ENCODE data around the gene COPS8.

Gene COPS8

DNA sequence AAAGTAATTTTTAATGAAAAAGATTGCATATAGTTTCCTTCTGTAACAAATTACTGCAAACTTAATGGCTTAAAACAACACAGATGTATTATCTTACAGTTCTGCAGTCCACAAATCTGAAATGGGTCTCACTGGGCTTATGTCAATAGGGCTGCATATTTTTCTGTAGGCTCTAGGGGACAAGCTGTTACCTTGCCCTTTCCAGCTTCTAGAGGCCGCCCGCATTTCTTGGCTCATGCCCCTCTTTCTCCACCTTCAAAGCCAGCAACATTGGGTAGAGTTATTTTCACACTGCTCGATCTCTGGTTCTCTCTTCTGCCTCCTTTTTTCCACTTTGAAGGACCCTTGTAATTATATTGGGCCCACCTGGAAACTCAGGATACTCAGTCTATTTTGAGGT lies 16.7 kb downstream of the COPS8 start:
- no peak for DNase-seq

DNA sequence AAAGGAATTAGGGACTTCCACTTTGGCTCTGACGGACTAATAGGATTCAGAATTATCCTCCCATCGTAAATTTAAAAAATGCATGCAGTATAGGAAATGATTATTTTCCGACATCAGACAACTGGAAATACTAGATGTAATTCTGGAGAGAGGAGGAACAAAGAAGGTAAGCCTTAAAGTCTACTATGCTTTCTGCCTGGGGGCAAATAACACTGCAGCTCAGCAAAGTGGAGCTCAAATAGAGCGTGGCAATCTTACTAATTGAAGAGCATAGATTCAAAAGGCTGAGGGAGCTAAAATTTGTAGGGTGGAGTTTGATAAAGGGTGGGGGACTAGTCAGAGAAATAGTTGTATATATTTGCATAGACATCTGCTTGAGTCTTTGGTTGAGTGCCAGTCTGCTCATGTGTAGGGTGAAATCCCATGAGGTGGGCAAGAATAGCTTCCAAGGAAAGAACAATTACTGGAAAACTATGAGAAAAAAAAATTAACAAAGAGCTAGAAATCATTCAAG lies 23.8 kb downstream of the COPS8 start:
- no peak for DNase-seq

DNA sequence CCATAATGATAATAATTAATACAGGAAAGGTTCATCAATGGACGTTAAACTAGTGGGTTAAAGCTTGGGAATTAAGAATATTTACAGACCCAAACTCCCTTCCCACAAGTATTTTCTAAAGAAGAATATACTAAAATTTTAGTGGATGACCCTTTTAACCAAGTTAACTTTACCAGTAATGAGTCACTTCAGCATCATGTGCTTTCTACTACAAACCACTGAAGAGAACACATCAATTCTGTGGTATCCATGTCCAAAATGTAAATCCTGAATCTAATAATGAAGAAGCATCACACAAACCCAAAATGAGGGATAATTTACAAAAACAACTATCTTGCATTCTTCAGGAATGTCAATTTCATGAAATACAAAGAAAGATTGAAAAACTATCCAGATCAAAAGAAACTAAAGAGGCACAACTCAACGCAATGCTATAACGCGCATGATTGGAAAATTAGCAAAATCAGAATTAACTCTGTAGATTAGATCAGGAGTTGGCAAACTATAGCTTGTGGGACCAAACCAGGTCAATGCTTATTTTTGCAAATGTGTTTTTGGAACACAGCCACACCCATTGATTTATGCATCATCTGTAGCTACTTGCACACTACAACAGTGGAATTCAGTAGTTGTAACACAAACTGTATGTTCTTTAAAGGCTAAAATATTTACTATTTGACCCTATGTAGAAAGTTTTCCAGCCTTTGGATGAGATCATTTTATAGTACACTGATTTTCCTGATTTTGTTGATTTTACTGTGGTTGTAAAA lies 27.5 kb downstream of the COPS8 start:
- no peak for DNase-seq

DNA sequence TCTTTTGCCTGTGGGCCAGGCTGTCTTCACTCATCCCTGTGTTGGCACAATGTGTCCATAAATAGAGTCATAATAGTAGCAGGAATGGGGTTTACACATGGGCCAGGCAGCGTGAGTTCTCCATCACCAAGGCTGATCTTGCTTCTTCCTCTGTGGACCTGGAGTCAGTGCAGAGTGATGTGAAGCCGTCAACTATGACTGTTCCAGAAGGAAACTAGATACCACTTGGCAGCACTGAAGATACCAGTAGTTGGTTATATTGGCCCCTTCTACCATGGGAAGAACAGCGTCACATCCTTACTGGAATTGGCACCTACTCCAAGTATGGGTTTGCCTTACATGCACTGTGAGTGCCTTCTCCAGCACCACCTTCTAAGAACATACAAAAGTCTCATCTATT lies 30.2 kb downstream of the COPS8 start:
- DNase-seq, result no peak

DNA sequence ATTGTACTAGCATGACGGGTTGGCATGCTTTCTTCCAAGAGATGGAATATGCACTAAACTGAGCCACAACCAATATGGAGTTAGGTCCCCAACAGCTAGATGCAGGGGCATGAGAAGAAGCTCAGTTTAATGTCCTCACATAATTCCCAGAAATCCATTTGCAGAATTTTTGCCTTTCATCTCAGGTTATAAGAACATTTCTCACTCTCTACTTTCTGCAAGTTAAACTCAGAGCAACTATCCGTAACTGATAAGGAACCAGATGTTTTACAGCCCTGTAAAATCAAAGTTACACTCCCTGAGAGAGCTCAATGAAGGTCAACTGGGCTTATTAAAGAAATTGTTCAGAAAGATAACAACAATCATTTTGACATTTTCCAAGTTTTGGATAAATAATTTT lies 30.7 kb downstream of the COPS8 start:
- DNase-seq, result no peak

DNA sequence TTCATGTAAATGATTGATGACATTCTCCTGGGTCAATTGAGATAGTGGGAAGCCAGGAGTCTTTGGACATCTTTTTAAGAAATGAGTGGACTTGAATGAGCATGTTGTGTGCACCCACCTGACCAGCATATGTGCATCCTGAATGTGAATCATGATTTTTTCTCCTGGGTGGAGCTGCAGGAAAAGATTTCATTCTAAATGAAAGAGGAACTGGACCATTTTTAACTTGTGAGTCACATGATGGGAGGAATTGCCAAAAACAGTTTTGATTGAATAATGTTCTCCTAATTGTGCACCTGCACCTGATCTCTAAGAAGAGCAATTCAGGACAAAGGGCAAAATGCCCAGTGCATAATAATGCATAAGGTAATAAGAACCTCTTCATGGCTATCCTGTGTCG lies 32.3 kb downstream of the COPS8 start:
- no peak for DNase-seq

DNA sequence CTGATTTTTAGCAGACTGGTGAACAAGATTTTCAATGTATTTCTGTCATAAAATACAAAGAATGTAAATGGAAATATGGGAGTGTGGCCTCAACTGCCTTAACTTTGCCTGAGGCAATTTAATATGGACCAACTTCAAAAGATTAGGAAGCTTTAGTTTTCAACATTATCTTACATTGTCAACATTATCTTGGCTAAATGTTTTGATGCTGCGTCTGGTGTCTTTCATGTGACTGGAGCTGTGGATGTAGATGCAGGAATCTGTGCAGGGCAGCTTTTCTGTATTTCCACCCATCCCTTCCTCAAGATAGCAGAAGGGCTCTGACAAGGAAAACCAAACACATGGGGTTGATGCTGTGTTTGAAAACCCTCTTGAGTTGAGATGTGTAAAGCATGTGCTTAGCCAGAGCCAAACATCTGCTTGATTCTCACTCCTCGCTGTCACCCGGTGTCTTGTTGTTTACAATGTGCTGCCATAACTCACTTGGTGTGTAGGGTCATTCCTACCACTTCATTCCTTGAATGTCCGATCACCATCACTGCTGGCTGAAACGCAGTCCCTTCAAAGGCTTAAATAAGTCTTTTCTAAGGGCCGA lies 33.0 kb downstream of the COPS8 start:
- no peak for DNase-seq

DNA sequence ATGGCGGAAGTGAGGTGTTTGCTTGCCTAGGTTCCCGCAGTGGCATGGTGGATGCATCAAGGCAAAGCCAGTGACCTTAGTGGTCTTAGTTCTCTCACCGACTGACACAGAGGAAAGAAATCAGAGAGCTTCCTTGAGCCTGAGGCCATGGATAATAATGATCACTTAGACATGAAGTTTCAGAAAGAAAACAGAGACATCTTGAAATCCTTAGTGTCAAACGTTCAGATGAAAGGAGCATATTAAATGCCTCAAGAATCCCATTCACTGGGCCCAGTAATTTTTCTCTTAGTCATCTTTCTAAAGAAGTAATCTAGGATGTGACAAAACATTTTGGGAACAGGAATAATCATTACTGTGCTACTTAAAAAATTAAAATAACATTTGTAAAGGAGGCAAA lies 35.2 kb downstream of the COPS8 start:
- DNase-seq, result no peak

DNA sequence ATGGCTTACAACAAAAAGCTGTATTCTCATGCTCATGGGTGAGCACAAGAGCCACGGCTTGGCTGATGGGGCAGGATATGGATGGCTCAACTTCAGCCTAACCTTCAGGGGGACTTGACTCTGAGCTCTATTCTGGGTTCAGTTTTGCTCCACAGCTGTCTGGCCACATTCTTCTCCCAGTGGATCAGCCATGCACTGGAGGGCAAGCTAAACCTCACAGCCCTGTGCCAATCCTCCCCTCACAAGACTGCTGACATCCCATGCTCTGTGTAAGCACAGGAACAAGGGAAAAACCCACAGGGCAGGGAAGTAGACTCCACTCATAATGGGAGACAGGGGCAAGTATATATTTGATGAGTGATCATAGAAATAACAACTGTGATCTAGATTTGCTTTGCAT lies 35.6 kb downstream of the COPS8 start:
- no peak for DNase-seq

DNA sequence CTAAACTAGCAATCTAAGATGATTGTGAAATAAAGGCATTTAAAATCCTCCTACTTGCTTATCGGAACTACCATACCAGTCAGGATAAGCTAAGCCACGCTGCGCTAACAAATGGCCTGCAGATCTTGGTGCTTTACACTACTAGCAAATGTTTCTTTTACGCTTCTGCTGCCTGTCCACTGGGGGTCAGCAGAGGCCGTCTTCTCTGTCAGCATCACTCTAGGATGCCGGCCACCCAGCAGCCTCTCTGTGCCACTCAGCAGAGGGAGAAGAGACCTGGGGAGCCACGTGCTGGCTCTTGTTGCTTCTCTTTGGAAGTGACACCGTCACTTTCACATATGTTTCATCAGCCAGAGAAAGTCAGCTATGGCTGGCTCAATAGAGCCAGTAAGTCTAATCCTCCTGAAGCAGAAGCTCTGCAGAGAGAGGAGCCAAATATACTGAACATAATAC lies 36.6 kb downstream of the COPS8 start:
- no peak for DNase-seq

DNA sequence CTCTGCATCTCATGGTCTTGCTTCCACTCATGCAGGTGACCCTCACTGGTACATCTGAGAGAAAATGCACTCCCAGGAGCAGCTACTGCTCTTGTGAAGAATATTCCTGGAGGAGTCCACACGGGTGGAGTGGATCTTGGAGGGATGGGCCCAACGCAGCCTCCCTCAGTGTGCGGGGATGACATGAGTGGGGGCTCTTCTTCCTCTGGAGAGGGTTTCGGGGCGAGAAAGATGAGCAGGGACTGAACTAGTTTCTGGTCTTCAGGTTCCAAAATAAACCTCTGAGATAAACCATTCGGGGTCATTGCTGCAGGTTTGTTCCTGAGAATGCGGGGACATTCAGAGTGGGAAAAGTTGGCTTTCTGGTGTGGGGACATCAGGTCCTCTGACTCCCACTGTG lies 39.1 kb downstream of the COPS8 start:
- DNase-seq, result no peak

DNA sequence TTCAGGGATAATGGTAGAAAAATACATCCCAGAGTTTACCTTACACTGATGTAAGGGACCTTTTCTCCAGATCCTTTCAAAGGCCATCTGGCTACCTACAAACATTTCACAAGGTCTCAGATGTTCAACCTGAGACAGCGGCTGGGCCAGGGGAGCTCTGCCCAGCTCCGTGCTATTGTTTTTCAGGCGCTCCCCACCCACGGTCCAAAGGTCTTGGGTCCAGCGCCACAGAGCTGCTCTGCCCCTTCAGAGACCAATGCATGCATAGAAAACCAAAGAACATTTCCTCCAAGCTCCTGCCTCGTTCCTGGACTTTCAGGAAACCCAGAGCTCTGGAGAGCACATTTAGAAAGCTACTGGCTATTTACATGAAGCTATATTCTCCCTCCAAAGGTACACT lies 40.3 kb downstream of the COPS8 start:
- DNase-seq, result no peak

DNA sequence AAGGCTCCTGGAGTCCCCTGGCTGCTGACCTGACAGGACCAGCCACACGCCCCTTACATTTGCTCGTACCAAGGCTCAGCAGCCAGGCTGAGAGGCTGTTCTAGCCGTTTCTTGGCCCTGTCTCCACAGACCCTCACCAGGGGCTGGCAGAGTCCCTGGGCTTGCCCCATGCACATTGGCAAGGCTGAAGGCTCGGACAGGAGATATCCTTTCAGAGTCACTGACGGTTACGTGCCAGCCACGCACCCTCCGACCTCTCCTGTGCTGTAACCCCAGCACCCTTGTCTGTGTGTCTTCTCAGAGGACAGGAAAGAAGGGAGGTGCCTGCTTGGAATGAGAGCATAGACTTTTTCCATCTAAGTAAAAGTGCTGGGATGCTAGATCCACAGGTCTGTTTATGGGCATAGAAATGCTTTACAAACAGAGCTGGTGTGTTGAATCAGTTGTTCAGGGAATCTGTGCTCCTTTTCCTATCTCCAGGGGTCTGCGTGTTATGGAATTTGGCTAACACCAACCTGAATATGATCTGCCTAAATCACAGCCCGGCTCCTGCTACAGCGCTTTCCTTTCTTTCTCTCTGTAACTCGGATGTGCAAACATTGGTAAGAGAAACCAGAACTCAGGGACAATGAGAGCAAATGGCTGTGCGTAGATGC lies 41.0 kb downstream of the COPS8 start:
- no peak for DNase-seq

DNA sequence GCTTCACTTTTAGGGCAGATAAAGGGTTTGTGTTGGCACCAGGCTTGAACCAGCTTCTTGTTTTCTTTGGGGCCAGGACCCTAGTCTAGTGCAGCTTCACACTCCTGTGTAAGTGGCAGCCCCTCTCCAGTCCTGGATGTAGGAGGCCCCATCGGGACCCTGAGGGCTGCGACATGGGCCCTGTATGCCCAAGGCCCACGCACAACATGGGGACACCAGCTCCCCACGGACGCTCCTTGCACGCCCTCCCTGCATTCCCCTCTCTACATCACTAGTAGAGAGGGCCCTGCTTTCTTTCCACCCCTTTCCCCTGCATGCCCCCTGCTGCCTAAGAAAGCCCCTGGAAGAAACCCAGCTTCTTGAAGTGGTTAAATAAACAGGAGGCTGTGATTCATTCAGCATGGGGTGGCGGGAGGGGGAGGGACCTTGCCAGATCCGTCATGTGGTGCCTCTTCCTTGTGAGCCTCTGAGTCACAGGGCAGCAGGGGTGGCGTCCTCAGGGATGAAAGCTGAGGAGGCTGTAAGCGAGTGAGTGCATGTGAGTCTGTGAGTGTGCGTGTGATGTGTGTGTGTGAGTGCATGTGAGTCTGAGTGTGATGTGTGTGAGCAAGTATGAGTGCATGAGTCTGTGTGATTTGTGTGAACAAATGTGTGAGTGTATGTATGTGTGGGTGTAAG lies 42.5 kb downstream of the COPS8 start:
- no peak for DNase-seq

DNA sequence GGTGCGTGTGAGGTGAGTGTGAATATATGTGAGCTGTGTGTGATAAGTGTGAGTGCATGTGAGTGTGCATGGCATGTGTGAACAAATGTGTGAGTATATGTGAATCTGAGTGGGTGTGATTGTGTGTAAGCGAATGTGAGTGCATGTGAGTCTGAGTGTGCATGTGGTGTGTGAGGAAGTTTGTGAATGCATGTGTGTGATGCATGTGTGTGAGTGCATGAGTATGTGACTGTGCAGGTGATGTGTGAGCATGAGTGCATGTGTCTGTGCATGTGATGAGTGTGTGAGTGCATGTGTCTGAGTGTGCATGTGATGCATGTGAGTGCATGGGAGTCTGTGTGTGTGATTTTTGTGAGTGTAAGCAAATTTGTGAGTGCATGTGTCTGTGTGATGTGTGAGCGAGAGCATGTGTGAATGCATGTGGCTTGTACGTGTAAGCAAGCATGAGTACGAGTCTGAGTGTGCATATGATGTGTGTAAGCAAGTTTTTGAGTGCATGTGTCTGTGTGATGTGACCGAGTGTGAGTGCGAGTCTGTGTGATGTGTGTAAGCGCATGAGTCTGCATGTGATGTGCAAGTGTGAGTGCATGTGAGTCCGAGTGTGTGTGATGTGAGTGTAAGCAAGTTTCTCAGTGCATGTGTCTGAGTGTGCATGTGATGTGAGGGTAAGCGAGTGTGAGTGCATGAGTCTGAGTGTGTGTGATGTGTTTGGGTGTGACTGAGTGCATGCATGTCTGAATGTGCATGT lies 43.3 kb downstream of the COPS8 start:
- DNase-seq, result no peak

DNA sequence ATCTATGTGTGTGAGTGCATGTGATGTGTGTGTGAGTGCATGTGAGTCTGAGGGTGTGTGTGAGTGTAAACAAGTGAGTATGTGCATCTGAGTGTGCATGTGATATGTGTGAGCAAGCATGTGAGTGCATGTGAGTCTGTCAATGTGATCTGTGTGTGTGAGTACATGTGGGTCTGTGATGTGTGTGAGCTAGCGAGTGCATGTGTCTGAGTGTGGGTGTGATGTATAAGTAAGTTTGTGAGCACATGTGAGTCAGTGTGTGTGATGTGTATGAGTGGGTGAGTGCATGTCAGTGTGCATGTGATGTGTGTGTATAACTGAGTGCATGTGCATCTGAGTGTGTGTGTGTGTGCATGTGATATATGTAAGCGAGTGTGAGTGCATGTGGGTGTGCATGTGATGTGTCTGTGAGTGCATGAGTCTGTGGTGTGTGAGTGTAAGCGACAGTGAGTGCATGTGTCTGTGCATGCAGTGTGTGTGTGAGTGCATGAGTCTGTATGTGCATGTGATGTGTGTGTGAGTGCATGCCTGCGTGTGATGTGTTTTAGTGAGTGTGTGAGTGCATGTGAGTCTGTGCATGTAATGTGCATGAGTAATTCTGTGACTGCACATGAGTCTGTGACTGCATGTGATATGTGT lies 44.1 kb downstream of the COPS8 start:
- DNase-seq, result no peak

DNA sequence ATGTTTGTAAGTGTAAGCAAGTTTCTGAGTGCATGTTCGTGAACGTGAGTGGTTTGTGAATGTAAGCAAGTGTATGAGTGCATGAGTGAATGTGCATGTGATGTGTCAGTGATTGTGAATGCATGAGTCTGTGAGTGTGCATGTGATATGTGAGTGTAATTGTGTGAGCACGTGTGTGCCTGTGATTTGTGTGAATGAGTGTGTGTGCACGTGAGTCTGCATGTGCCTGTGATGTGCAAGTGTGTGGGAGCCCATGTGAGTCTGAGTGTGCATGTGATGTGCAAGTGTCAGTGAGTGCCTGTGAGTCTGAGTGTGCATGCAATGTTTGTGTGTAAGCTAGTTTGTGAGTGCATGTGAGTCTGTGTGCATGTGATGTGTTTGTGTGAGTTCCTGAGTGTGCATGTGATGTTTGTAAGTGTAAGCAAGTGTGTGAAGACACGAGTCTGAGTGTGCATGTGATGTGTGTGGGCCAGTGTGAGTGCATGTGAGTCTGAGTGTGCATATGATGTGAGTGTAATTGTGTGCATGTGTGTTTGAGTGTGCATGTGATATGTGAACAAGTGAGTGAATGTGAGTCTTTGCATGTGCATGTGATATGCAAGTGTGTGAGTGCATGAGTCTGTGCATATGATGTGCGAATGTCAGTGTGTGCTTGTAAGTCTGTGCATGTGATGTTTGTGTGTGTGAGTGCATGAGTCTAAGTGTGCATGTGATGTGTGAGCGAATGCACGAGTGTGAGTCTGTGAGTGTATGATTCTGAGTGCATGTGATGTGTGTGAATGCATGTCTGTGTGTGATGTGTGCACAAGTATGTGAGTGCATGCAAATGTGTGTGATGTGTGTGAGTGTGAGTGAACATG lies 45.1 kb downstream of the COPS8 start:
- no peak for DNase-seq

DNA sequence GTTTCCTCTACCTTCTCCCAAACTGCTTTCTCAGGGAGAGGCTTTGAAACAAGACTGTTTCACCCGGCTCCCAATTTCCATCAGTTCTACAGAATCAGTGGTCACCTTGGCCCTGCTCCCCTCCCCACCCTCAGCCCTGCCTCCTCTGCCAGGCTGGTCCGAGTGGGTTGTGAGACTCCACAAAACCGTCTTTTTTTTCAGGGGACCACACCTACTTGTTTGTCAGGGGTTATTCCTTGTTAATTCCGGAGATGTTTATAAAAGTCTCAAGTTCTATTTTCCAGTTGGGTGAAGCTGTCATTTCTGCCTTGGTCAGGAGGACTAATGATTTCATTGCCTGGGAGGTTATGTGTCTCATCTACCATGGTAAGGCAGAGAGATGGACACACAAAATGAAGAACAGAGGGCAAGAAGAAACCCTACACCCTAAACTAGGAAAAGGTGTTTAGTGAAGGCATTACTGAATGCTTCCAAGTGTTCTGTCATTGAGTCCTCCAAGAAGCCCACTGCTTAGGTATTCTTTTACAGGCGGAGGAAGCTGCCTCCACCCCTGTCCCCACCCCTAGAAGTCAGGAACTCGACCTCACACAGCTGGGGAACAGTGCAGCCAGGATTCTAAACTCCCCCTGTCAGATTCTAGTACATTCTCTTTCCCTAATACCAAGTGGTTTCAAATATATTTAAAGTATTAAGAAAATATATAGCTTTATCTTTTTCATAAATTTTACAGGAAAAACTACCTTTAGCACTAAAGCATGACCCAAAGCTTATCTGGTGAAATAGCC lies 46.3 kb downstream of the COPS8 start:
- no peak for DNase-seq

DNA sequence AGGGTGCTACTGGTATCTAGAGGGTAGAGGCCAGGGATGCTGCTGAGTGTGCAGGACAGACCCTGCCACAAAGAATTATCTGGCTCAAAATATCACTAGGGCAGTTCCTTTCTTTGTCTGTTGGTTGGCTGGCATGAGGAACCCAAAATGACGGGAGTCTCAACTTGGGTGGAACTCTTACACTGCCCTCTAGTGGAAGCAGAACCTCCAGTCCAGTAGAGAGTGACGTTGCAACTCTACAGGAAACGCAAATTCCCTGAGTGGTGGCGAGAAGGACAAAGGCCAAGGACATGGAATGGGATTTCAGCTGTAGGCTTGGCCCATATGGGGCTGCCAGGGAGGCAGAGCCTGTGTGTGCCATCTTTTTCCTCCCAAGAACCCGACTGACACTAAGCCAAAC lies 47.1 kb downstream of the COPS8 start:
- DNase-seq, result no peak

Measured in NCI-H1417 treated with DMSO at 0.1 percent for 48 hours (cell line).